Stomach (tissue), 9 donors: ENCODE measurements around the gene TBC1D5. TPM values are rescaled to one million over a fixed set of nuclear protein-coding genes. Genes with fewer than 3 reads are reported as not detected.
"Not testable (repeated sequence)": the region's sequence is repeated elsewhere in the genome, so short reads cannot be mapped to it uniquely, and the experiment has no call there.

Experiments
- DNase-seq, 2 donors: peaks; one replicate each; pipeline versions ENCODE4 v3.0.0 to v3.0.0-alpha.2; 2013 to 2019
- H3K27ac ChIP-seq, 5 donors: fragments of 200-600 bp in 4 of 5; sonication (generic) in 4 of 5; one replicate each; pipeline ENCODE4 v1.5.1; 2013 to 2019; ENCODE audit warnings: mild to moderate bottlenecking in 1 of 5, moderate library complexity in 1 of 5
- H3K27me3 ChIP-seq, 3 donors: fragments of 200-600 bp; sonication (generic); one replicate each; pipeline ENCODE4 v1.5.1; 2017 to 2019; ENCODE audit warnings: mixed run types in 1 of 3
- H3K36me3 ChIP-seq, 4 donors: fragments of 200-600 bp; sonication (generic); 1 replicate in 3 of 4; 2 replicates in 1 of 4; pipeline ENCODE4 v1.5.1; 2016 to 2019
- H3K4me1 ChIP-seq, 4 donors: fragments of 200-600 bp; sonication (generic); one replicate each; pipeline ENCODE4 v1.5.1; 2016 to 2019
- H3K4me3 ChIP-seq, 4 donors: fragments of 200-600 bp; sonication (generic) in 3 of 4; one replicate each; pipeline ENCODE4 v1.5.1; 2016 to 2019; ENCODE audit warnings: mild to moderate bottlenecking in 1 of 4
- H3K9me3 ChIP-seq, 4 donors: fragments of 200-600 bp; sonication (generic); one replicate each; pipeline ENCODE4 v1.5.1; 2016 to 2019
- CTCF ChIP-seq, 7 experiments: fragments of 450-650 bp in 4 of 7; fragments of 200-600 bp in 3 of 7; sonication (generic) in 3 of 7; IDR thresholded peaks; one replicate each; pipeline ENCODE4 v1.5.1; 2016 to 2019; ENCODE audit warnings: antibody characterized with exemption in 7 of 7, control low read depth in 2 of 7, mild to moderate bottlenecking in 1 of 7
- EP300 ChIP-seq: sonication (generic); formaldehyde crosslinking; IDR thresholded peaks from one replicate; pipeline ENCODE4 v1.6.1; 2017; ENCODE audit warnings: antibody characterized with exemption
- POLR2A ChIP-seq, 4 donors: fragments of 450-650 bp; IDR thresholded peaks; one replicate each; pipeline ENCODE4 v1.6.1; 2016; ENCODE audit warnings: antibody characterized with exemption in 4 of 4, control low read depth in 2 of 4, mild to moderate bottlenecking in 1 of 4, moderate library complexity in 1 of 4
- POLR2AphosphoS5 ChIP-seq, 3 donors: sonication (generic); formaldehyde crosslinking; IDR thresholded peaks; one replicate each; pipeline ENCODE4 v1.6.1; 2016; ENCODE audit warnings: antibody characterized with exemption in 3 of 3
- WGBS, 5 donors: extraction: QIAGEN DNeasy Blood & Tissue Kit in 3 of 5; methylation state at CpG; one replicate each; pipeline versions ENCODE4 v1.1.5 to v1.1.7; 2013 to 2018; 5-methylcytosine and 5-hydroxymethylcytosine counted together
- intact Hi-C: fragments of 100-400 bp; cut with DNase I; formaldehyde crosslinking; loops from one replicate; pipeline ENCODE4 v1.15.1; 2023; ENCODE audit warnings: low total_unique reads
- polyA plus RNA-seq, 3 donors: library from polyadenylated mRNA; stranded (reverse); fragments of 200-250 nt; gene quantifications; one replicate each; pipeline ENCODE4 v1.2.3, GENCODE V29; 2013
- total RNA-seq, 5 donors: library from RNA; depleted of rRNA; stranded (reverse); fragments of >200 nt; gene quantifications; one replicate each; pipeline versions ENCODE4 v1.1.0 to v1.2.3, GENCODE V29; 2014 to 2016
- donor health status: healthy with polysubstance abuse.
- donor health status: Bipolar disorder and iron deficiency.
- donor health status: healthy.

The TBC1D5 gene
- total and polyA plus RNA-seq, 8 donors: 4.7 to 75.1 (median 32.0) TPM

- no peak for DNase-seq
- peaks cover 0 to 24% (median 2%) of the 10 kb centered on the region in 4 donors for H3K4me1 ChIP-seq
- no peaks in the 10 kb centered on the region for H3K9me3 ChIP-seq
- TF ChIP-seq POLR2AphosphoS5 (IDR thresholded peaks at IDR 0.05) (no peak), CTCF (IDR thresholded peaks at IDR 0.05) (no peak), POLR2A (IDR thresholded peaks at IDR 0.05) (no peak), EP300 (no peak)
- H3K27me3 ChIP-seq: no peaks in the 10 kb centered on the region
- intact Hi-C loops: no loop called here
- H3K36me3 ChIP-seq: no peaks in the 10 kb centered on the region
- no peak overlapping the region for H3K27ac ChIP-seq
- WGBS, 5 donors: 42 to 76% (median 63%) methylated on average over 2 of the region's 2 CpGs
- no peak overlapping the region for H3K4me3 ChIP-seq
Measured at GRCh38 chr3:17535274-17535673, 207.2 kb downstream of the TBC1D5 start.

- H3K4me3 ChIP-seq, H3K27ac ChIP-seq, H3K9me3 ChIP-seq, intact Hi-C loops, H3K27me3 ChIP-seq, DNase-seq, H3K36me3 ChIP-seq: not testable (repeated sequence)
- H3K4me1 ChIP-seq: peaks cover 0 to 24% (median 2%) of the 10 kb centered on the region in 4 donors
- WGBS, 5 donors: 93 to 99% (median 96%) methylated on average over 3 to 4 of the region's 4 CpGs
Measured at GRCh38 chr3:17532446-17532845, 210.0 kb downstream of the TBC1D5 start.

- peaks cover 0 to 10% (median 0%) of the 10 kb centered on the region in 4 donors for H3K4me1 ChIP-seq
- H3K27ac ChIP-seq: no peak overlapping the region
- TF ChIP-seq POLR2A (IDR thresholded peaks at IDR 0.05) (no peak), POLR2AphosphoS5 (IDR thresholded peaks at IDR 0.05) (no peak), CTCF (IDR thresholded peaks at IDR 0.05) (no peak), EP300 (no peak)
- WGBS, 5 donors: 92 to 96% (median 93%) methylated on average over 11 of the region's 11 CpGs
- no peak for DNase-seq
- intact Hi-C loops: no loop called here
- no peaks in the 10 kb centered on the region for H3K9me3 ChIP-seq
- H3K36me3 ChIP-seq: no peaks in the 10 kb centered on the region
- H3K4me3 ChIP-seq: no peak overlapping the region
- H3K27me3 ChIP-seq: no peaks in the 10 kb centered on the region
Measured at GRCh38 chr3:17529677-17530076, 212.8 kb downstream of the TBC1D5 start.

- Histone ChIP-seq H3K9me3 (no peaks in the 10 kb centered on the region), H3K27ac (no peak overlapping the region), H3K27me3 (no peaks in the 10 kb centered on the region), H3K4me3 (no peak overlapping the region), H3K36me3 (peaks cover 0 to 7% (median 2%) of the 10 kb centered on the region in 4 donors), H3K4me1 (peaks cover 0 to 38% (median 9%) of the 10 kb centered on the region in 4 donors)
- no peak for TF ChIP-seq CTCF (IDR thresholded peaks at IDR 0.05)
- no peak for TF ChIP-seq POLR2AphosphoS5 (IDR thresholded peaks at IDR 0.05)
- TF ChIP-seq POLR2A (IDR thresholded peaks at IDR 0.05): no peak
- TF ChIP-seq EP300: no peak
- peak in 1 of 2 donors; percentile 4 for DNase-seq
- intact Hi-C loops: no loop called here
- 79 to 91% (median 82%) methylated on average over 12 to 13 of the region's 13 CpGs for WGBS, 5 donors
Measured at GRCh38 chr3:17518189-17519059, 224.0 kb downstream of the TBC1D5 start.
